Dedifferentiated amniotic fluid mesenchymal stem cell (primary cell): ENCODE results near the gene TSPAN31.
A peak's percentile ranks its signal among the peaks of the same experiment; 100 is the strongest.
"Not testable (repeated sequence)": the region's sequence is repeated elsewhere in the genome, so short reads cannot be mapped to it uniquely, and the experiment has no call there.

Source experiments
- DNase-seq: peaks from one replicate; pipeline ENCODE4 v3.0.0-alpha.2; 2016; ENCODE audit errors: extremely low spot score

Gene TSPAN31

GRCh38 chr12:57744777-57745484 is at the start of gene TSPAN31:
Gene TSPAN31, plus strand, starts transcription at chr12:57745039. Its CDS starts 116 bp downstream, at chr12:57745155.
- DNase-seq: peak; percentile 99

DNA sequence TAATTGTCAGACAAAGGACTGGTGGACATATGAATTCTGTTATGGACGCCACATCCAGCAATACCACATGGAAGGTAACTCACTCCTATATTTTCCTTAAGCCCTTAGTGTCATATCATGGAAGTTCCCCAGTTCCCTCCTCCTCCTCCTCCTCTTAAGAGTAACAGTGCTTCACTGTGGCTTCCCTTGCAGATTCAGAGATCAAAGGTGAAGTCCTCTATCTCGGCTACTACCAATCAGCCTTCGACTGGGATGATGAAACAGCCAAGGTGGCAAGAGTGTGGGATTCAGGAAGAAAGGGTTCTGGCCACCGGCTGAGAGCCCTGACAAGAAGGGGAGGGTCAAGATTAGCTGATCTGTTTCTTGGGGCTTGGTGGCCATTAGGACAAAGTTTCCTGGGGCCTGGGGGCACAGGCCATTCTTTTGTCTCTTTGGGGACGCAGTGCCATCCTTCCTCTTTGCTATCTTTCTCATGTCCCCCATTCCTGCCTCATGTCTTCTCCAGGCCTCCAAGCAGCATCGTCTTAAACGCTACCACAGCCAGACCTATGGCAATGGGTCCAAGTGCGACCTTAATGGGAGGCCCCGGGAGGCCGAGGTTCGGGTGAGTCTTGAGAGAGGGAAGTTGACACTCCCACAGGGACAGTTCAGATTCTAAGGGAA is 48.9 kb upstream of the TSPAN31 start:
- DNase-seq: no peak

- DNase-seq: no peak
Observed at GRCh38 chr12:57697076-57697475, 47.8 kb upstream of the TSPAN31 start.

DNA sequence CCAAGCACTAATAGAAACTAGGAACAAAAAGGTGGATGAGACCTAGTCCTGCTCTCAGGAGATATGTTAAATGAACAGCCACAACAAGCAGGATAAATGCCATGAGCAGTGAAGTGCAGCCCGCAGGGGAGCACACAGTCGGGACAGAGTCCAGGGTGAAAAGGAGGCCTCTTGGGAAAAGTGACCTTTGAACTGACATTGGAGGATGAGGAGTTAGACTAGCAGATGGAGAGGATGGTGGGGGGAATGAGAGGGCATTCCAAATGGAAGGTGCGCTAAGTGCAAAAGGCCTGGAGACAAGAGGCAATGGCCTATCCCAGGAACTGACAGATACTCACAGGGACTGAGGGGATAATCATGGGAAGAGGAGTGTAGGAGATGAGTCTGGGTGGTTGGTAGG is 46.4 kb upstream of the TSPAN31 start:
- DNase-seq: no peak

DNA sequence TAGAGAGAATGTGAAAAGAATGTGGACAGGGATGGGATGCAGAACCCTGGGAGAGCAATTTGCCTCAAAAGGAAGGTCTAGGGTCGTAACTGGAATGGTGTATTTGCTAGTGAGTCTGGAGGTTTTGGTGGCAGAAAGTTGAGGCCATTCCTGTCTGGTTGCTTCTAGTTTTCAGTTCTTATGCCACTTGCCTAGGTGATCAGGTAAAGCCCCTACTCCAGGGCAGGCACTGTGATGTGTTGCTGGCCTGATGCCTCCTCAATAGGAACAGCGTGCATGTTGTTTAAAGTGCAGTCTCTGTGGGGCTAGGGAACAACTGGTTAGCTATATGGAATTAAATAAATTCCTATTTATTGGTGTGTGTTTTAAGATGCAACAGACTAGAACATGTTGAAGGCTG is 44.5 kb upstream of the TSPAN31 start:
- no peak for DNase-seq

- DNase-seq: no peak
Observed at GRCh38 chr12:57707250-57707649, 37.6 kb upstream of the TSPAN31 start.

DNA sequence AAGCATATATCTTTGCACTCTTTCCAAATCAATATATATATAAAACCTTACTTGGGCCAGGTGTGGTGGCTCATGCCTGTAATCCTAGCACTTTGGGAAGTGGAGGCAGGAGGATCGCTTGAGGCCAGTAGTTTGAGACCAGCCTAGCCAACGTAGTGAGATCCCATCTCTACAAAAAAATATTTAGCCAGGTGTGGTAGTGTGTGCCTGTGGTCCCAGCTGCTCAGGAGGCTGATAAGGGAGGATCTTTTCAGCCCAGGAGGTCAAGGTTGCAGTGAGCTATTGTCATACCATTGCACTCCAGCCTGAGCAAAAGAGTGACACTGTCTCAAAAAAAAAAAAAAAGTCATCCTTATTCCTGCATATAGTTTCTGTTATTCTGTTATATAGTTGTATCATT is 36.5 kb upstream of the TSPAN31 start:
- no peak for DNase-seq

DNA sequence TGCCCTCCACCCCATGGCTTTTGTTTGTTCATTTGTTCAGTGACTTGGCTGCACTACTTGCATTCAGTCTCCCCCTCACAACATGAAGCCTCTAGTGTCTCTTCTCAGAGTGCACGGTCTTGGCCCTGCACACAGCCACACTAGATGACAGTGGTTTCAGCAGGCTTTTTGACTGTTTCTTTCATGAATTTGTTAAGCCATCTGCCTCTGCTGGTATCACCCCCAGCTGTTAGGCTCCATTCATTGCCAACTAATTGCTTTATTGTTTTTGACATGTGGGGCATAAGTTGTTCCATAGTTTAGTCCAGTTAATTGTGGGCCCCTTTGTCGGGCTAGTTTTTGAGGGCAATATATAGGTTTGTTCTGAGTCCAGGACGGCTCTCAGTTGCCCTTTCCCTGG is 32.1 kb upstream of the TSPAN31 start:
- no peak for DNase-seq

- no peak for DNase-seq
Observed at GRCh38 chr12:57713209-57713608, 31.6 kb upstream of the TSPAN31 start.

DNA sequence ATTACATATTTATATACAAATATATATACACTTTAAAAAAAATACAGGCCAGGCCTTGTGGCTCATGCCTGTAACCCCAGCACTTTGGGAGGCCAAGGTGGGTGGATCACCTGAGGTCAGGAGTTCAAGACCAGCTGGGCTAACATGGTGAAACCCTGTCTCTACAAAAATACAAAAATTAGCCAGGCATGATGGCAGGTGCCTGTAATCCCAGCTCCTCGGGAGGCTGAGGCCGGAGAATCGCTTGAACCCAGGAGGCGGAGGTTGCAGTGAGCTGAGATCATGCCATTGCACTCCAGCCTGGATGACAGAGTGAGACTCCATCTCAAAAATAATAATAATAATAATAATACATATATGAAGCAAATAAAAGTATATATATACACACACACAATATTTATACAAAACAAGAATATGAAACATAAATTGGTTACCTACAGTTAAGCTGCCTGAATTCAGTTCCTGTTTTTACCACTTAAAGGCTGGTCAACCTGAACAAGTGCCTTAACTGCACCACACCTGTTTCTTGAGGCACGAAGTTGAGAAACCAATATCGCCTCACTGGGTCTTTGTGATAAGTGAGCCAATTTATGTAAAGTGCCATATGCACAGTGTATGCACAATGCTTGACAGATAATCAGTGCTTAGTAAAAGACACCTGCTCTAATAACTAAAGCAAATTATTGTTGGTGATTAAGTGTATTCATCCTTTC is 29.6 kb upstream of the TSPAN31 start:
- DNase-seq: not testable (repeated sequence)

DNA sequence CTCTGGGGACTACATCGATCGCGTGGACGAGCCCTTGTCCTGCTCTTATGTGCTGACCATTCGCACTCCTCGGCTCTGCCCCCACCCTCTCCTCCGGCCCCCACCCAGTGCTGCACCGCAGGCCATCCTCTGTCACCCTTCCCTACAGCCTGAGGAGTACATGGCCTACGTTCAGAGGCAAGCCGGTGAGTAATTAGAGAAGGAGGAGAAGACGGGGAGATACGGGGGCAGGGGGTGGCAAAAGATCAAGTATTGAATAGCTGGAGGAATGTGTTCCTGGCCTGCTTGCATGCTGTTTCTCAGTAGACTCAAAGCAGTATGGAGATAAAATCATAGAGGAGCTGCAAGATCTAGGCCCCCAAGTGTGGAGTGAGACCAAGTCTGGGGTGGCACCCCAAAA is 29.1 kb upstream of the TSPAN31 start:
- DNase-seq: no peak

DNA sequence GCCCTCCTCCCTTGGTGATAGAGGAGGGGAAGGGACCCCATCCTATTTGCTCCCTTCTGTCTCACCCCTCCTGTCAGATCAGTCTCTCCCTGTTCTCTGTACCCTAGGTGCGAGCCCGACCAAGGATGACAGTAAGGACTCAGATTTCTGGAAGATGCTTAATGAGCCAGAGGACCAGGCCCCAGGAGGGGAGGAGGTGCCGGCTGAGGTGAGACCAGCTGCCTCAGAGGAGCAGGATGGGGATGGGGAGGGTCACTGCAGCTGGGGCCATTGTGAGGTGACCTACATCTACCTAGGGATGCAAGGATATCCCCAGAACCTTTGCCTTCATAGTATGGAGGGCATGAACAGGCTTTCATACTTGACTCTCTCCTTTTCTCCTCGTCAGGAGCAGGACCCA is 28.5 kb upstream of the TSPAN31 start:
- no peak for DNase-seq

DNA sequence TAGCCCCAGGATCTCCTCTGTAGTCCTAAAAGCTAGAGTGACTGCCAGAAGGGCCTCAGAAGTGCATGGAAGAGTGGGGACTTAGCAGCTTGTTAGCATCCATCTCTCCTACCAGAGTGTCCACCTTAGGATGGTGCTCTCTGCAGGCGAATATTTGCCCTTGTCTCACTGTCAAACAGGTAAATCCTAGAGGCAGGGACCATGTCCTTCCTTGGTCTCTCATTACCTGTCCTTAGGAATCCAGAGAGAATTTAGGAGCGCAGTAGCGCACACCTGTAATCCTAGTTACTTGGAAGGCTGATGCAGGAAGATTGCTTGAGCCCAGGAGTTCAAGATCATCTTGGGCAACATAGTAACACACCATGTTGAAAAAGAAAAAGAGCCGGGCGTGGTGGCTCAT is 27.7 kb upstream of the TSPAN31 start:
- DNase-seq: no peak

GRCh38 chr12:57717846-57718640 is 26.8 kb upstream of the TSPAN31 start:
- DNase-seq: no peak

DNA sequence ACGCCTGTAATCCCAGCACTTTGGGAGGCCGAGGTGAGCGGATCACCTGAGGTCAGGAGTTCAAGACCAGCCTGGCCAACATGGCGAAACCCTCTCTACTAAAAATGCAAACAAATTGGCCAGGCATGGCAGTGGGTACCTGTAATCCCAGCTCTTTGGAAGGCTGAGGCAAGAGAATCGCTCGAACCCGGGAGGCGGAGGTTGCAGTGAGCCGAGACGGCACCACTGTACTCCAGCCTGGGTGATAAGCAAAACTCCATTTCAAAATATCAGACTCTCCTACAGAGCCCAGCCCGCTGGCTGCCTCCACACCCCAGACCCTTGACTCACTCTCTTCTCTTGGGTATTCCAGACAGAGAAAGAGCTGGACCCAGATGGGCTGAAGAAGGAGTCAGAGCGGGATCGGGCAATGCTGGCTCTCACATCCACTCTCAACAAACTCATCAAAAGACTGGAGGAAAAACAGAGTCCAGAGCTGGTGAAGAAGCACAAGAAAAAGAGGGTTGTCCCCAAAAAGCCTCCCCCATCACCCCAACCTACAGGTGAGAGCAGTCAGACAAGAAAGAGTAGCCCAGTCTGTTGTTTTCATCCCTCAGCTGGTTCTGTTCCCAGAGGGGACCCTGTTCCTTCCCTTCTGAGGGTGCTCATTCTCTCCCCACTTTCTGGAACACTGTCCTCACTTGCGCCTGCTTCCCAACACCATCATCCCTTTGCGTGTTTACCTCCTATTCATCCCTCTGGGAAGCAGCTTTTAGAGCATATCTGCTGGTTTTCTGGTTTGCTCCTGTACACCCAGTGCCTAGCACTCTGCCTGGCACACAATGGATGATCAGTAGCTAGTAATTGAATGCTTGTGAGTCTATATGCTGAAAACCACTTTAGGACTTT is 26.0 kb upstream of the TSPAN31 start:
- DNase-seq: no peak

GRCh38 chr12:57719777-57720605 is 24.8 kb upstream of the TSPAN31 start:
- DNase-seq: no peak

- DNase-seq: no peak
Observed at GRCh38 chr12:57720606-57721595, 23.9 kb upstream of the TSPAN31 start.

GRCh38 chr12:57721846-57722608 is 22.8 kb upstream of the TSPAN31 start:
- DNase-seq: not testable (repeated sequence)
